SK-N-SH (cell line): ENCODE measurements around the gene CDH23. TPM values are rescaled to one million over a fixed set of nuclear protein-coding genes. Genes with fewer than 3 reads are reported as not detected.

Experiments used
- CTCF ChIA-PET: fragments of 300-600, 350-600 bp; formaldehyde crosslinking; extraction: SDS; loops from one replicate; lab custom pipeline; 2021; lab: Yijun Ruan, JAX
- POLR2A ChIA-PET: fragments of 350-600 bp; sonication (Branson Sonifier 250); formaldehyde crosslinking; extraction: SDS; loops from one replicate; lab custom pipeline; 2020; ENCODE audit warnings: antibody characterized with exemption, inconsistent platforms; lab: Yijun Ruan, JAX
- DNase-seq: peaks from one replicate; pipeline ENCODE4 v3.0.0; 2012
- H2AFZ ChIP-seq: fragments of 200-600 bp; sonication (generic); 2 replicates; pipeline ENCODE4 v1.8.1; 2016; ENCODE audit warnings: antibody characterized with exemption, mild to moderate bottlenecking, low read depth
- H3F3A ChIP-seq: fragments of 200-600 bp; sonication (generic); replicated peaks from 2 replicates; pipeline ENCODE3; 2016; ENCODE audit warnings: antibody characterized with exemption, mild to moderate bottlenecking; ENCODE audit not compliant: insufficient read depth
- H3K27ac ChIP-seq, 2 experiments: fragments of 200-500 bp in 1 of 2; fragments of 200-600 bp in 1 of 2; sonication (Bioruptor generic) in 1 of 2; sonication (generic), shearing (Covaris generic) in 1 of 2; 2 replicates each; pipeline versions ENCODE4 v1.5.1 to v1.6.1; 2014 to 2016; ENCODE audit warnings: low read depth in 2 of 2, inconsistent platforms in 1 of 2, low read length in 1 of 2, mild to moderate bottlenecking in 1 of 2, mixed read lengths in 1 of 2
- H3K27me3 ChIP-seq: fragments of 200-600 bp; sonication (generic), shearing (Covaris generic); 2 replicates; pipeline ENCODE4 v1.6.1; 2016; ENCODE audit warnings: mixed run types; ENCODE audit not compliant: insufficient read depth
- H3K36me3 ChIP-seq, 2 experiments: fragments of 200-500 bp in 1 of 2; fragments of 200-600 bp in 1 of 2; sonication (Bioruptor generic) in 1 of 2; sonication (generic) in 1 of 2; replicated peaks in 1 of 2; 2 replicates each; pipeline versions ENCODE3 to v1.5.1; 2014 to 2016; ENCODE audit warnings: low read length in 1 of 2, mild to moderate bottlenecking in 1 of 2; ENCODE audit not compliant: insufficient read depth in 2 of 2, control insufficient read depth in 1 of 2
- H3K4me1 ChIP-seq, 2 experiments: fragments of 200-500 bp in 1 of 2; fragments of 200-600 bp in 1 of 2; sonication (Bioruptor generic) in 1 of 2; sonication (generic), shearing (Covaris generic) in 1 of 2; 2 replicates each; pipeline versions ENCODE4 v1.5.1 to v1.6.1; 2014 to 2016; ENCODE audit warnings: low read depth in 1 of 2, low read length in 1 of 2, mixed run types in 1 of 2; ENCODE audit not compliant: insufficient read depth in 2 of 2, control insufficient read depth in 1 of 2
- H3K4me2 ChIP-seq: fragments of 200-600 bp; sonication (generic), shearing (Covaris generic); 2 replicates; pipeline ENCODE4 v1.6.1; 2017; ENCODE audit warnings: mixed run types
- H3K4me3 ChIP-seq, 2 experiments: fragments of 200-500 bp in 1 of 2; fragments of 200-600 bp in 1 of 2; sonication (Bioruptor generic) in 1 of 2; sonication (generic), shearing (Covaris generic) in 1 of 2; 2 replicates each; pipeline versions ENCODE4 v1.5.1 to v1.8.1; 2014 to 2016; ENCODE audit warnings: low read depth in 2 of 2, inconsistent platforms in 1 of 2, low read length in 1 of 2, mild to moderate bottlenecking in 1 of 2, mixed read lengths in 1 of 2, moderate library complexity in 1 of 2
- H3K79me2 ChIP-seq: fragments of 200-600 bp; sonication (generic); 2 replicates; pipeline ENCODE4 v1.8.1; 2017; ENCODE audit warnings: mild to moderate bottlenecking; ENCODE audit not compliant: insufficient read depth
- H3K9ac ChIP-seq: fragments of 200-600 bp; sonication (generic); 2 replicates; pipeline ENCODE4 v1.6.1; 2017; ENCODE audit warnings: mixed run types
- H3K9me2 ChIP-seq: fragments of 200-600 bp; sonication (generic); 2 replicates; pipeline ENCODE4 v1.6.1; 2017; ENCODE audit warnings: mixed run types
- H3K9me3 ChIP-seq: fragments of 200-600 bp; sonication (generic); 2 replicates; pipeline ENCODE4 v1.6.1; 2017; ENCODE audit warnings: mixed run types, mild to moderate bottlenecking, moderate library complexity
- H4K20me1 ChIP-seq: fragments of 200-600 bp; sonication (generic); 2 replicates; pipeline ENCODE4 v1.6.1; 2017; ENCODE audit warnings: mild to moderate bottlenecking, mixed run types; ENCODE audit not compliant: insufficient read depth
- ELF1 ChIP-seq: IDR thresholded peaks from 2 replicates; pipeline ENCODE4 v1.4.0; 2012
- EP300 ChIP-seq, 2 experiments: IDR thresholded peaks; 2 replicates each; pipeline versions ENCODE4 v1.4.0 to v1.6.1; 2012; ENCODE audit warnings: borderline replicate concordance in 1 of 2, low read depth in 1 of 2, low read length in 1 of 2
- FOXJ3 ChIP-seq: sonication (generic); formaldehyde crosslinking; IDR thresholded peaks from 2 replicates; pipeline ENCODE4 v1.5.1; 2020; ENCODE audit warnings: mild to moderate bottlenecking, missing genetic modification reagents
- GABPA ChIP-seq: IDR thresholded peaks from 2 replicates; pipeline ENCODE4 v1.4.0; 2012; ENCODE audit warnings: low read depth, mild to moderate bottlenecking
- JUND ChIP-seq: IDR thresholded peaks from 2 replicates; pipeline ENCODE4 v1.4.0; 2012
- MEF2A ChIP-seq: IDR thresholded peaks from 2 replicates; pipeline ENCODE4 v1.4.0; 2012; ENCODE audit warnings: low read depth, borderline replicate concordance
- MXI1 ChIP-seq: IDR thresholded peaks from 2 replicates; pipeline ENCODE4 v1.6.1; 2012; ENCODE audit warnings: mild to moderate bottlenecking, low read depth, low read length, improper control_type of control experiment
- POLR2AphosphoS5 ChIP-seq: IDR thresholded peaks from 2 replicates; pipeline ENCODE4 v1.6.1; 2012; ENCODE audit warnings: low read depth, low read length
- RFX5 ChIP-seq: IDR thresholded peaks from 2 replicates; pipeline ENCODE4 v1.6.1; 2012; ENCODE audit warnings: mild to moderate bottlenecking, improper control_type of control experiment, low read length
- SMC3 ChIP-seq: IDR thresholded peaks from 2 replicates; pipeline ENCODE4 v1.6.1; 2012; ENCODE audit warnings: low read depth, low read length, improper control_type of control experiment
- YY1 ChIP-seq: IDR thresholded peaks from 2 replicates; pipeline ENCODE4 v1.4.0; 2012; ENCODE audit warnings: low read depth, mild to moderate bottlenecking
- WGBS: methylation state at CpG from one replicate; pipeline ENCODE4 v1.1.6; 2017; ENCODE audit warnings: low lambda C conversion rate; 5-methylcytosine and 5-hydroxymethylcytosine counted together
- polyA plus RNA-seq, 3 experiments: library from polyadenylated mRNA; depleted of rRNA; stranded (reverse); fragments of >200 nt; gene quantifications; 2 replicates each; pipeline ENCODE4 v1.2.3, GENCODE V29; 2012
- TF ChIP-seq, protein P1 (sequence below): IDR thresholded peaks from 2 replicates; pipeline ENCODE4 v1.6.1; 2012; ENCODE audit warnings: mild to moderate bottlenecking, low read depth, low read length, moderate library complexity
- TF ChIP-seq, protein P2 (sequence below): fragments of 150-350 bp; IDR thresholded peaks from 2 replicates; pipeline ENCODE4 v1.6.1; 2017; ENCODE audit warnings: antibody characterized with exemption, low read length, low read depth, borderline replicate concordance
- TF ChIP-seq, protein P3 (sequence below): fragments of 200-600 bp; sonication (generic); IDR thresholded peaks from 2 replicates; pipeline ENCODE4 v1.6.1; 2017; ENCODE audit warnings: antibody characterized with exemption, mild to moderate bottlenecking, moderate library complexity
- TF ChIP-seq, protein P4 (sequence below): IDR thresholded peaks from 2 replicates; pipeline ENCODE4 v1.4.0; 2012; ENCODE audit warnings: low read depth

CDH23 gene
- polyA plus RNA-seq, 1 of the 3 experiments (the other 2 are of a cell fraction): 0.03 TPM

DNA sequence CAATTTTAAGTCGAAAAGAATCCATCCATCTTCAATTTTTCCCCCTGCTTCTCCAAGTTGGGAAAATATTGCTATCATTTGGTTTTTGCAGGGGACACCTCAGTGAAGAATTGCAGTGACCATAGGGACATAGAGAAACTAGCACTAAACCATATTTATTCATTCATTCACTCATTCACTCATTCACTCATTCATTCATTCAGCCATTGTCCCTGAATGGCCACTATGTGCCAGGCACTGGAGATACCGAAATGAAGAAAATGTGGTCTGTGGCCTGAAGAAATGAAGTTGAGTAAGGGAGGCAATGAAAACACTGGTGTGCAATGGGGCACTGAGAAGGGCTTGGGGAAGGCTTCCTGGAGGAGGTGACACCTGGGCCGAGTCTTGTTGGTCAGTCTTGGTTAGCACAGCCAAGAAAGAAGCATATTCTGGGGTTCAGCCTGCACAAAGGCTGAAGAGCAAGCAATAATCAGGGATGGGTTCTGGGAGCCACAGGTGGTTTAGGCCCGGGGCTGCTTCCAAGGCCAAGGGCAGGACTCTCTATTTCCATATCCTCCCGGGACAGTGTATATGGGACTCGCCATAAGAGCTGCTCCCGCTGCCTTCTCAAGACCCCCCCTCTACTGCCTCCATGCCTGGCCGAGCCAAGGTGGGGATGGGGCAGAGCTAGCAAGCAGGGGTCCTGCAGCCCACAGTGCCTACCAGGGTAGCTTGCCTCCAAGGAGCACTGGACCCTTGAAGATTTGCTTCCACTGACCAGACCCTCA, 348.4 kb downstream of the CDH23 start (continued):
- TF ChIP-seq, protein P1, sequence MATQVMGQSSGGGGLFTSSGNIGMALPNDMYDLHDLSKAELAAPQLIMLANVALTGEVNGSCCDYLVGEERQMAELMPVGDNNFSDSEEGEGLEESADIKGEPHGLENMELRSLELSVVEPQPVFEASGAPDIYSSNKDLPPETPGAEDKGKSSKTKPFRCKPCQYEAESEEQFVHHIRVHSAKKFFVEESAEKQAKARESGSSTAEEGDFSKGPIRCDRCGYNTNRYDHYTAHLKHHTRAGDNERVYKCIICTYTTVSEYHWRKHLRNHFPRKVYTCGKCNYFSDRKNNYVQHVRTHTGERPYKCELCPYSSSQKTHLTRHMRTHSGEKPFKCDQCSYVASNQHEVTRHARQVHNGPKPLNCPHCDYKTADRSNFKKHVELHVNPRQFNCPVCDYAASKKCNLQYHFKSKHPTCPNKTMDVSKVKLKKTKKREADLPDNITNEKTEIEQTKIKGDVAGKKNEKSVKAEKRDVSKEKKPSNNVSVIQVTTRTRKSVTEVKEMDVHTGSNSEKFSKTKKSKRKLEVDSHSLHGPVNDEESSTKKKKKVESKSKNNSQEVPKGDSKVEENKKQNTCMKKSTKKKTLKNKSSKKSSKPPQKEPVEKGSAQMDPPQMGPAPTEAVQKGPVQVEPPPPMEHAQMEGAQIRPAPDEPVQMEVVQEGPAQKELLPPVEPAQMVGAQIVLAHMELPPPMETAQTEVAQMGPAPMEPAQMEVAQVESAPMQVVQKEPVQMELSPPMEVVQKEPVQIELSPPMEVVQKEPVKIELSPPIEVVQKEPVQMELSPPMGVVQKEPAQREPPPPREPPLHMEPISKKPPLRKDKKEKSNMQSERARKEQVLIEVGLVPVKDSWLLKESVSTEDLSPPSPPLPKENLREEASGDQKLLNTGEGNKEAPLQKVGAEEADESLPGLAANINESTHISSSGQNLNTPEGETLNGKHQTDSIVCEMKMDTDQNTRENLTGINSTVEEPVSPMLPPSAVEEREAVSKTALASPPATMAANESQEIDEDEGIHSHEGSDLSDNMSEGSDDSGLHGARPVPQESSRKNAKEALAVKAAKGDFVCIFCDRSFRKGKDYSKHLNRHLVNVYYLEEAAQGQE: no peak
- TF ChIP-seq RFX5 (no peak), SMC3 (no peak), FOXJ3 (CRISPR knock-in tag) (no peak), GABPA (no peak), EP300 (IDR thresholded peaks at IDR 0.05; ENCODE audit: borderline replicate concordance in 1 of 2, low read depth in 1 of 2, low read length in 1 of 2) (no peak), POLR2AphosphoS5 (no peak), MEF2A (no peak)
- TF ChIP-seq, protein P2, sequence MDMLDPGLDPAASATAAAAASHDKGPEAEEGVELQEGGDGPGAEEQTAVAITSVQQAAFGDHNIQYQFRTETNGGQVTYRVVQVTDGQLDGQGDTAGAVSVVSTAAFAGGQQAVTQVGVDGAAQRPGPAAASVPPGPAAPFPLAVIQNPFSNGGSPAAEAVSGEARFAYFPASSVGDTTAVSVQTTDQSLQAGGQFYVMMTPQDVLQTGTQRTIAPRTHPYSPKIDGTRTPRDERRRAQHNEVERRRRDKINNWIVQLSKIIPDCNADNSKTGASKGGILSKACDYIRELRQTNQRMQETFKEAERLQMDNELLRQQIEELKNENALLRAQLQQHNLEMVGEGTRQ: no peak
- TF ChIP-seq, all 33 proteins: peak for 0

DNA sequence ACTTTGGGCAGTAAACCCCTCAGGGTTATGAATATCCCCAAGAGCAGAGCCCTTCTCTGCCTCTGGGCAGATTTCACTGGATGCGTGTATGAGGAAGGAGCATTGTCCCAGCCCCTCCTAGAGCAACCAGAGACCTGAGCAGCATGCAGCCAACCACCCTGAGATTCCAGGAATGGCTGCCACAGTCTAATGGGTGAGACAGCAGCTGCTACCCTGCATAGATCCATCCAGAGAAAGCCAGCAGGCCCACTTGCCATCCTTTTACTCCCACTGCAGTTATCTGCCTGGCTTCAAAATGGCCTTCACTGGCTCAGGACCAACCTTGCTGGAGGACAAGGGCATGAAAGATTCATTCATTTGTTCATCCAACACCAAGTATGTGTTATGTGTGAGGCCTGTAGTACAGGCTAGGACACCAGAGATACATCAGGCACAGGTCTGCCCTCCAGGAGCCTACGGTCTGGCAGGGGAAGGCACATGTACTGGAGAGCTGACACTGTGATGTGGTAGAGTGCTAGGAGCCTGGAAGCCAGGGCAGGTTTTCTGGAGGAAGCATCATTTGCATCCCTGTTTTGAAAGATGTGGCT, 349.0 kb downstream of the CDH23 start:
- no peaks in the 10 kb centered on the region for H3K27me3 ChIP-seq
- ChIA-PET POLR2A (no interaction called here), CTCF (interaction anchor here (0.6 to 1.7 kb wide), 7 partner anchors 9 to 1998 kb away, joined by 3 to 8 read pairs (median 3); partner anchors contain the start of gene VSIR)
- H4K20me1 ChIP-seq: no peaks in the 10 kb centered on the region
- no peak overlapping the region for H3K9ac ChIP-seq
- H3K4me2 ChIP-seq: no peak overlapping the region
- peaks cover 0 to 20% of the 10 kb centered on the region in 2 experiments; a peak in 1 of 4 replicates for H3K4me1 ChIP-seq
- no peak overlapping the region for H3K27ac ChIP-seq
- H3K9me3 ChIP-seq: no peaks in the 10 kb centered on the region
- H3F3A ChIP-seq: no peaks in the 10 kb centered on the region
- H3K9me2 ChIP-seq: no peaks in the 10 kb centered on the region
- H3K4me3 ChIP-seq: no peak overlapping the region
- 74% methylated on average over 2 of the region's 2 CpGs for WGBS
- DNase-seq: no peak
- no peaks in the 10 kb centered on the region for H3K79me2 ChIP-seq
- H3K36me3 ChIP-seq: no peaks in the 10 kb centered on the region
- no peak overlapping the region for H2AFZ ChIP-seq
- TF ChIP-seq ELF1 (no peak), JUND (no peak), MXI1 (no peak), GABPA (no peak), YY1 (no peak), EP300 (IDR thresholded peaks at IDR 0.05; ENCODE audit: borderline replicate concordance in 1 of 2, low read depth in 1 of 2, low read length in 1 of 2) (no peak), SMC3 (no peak)
- TF ChIP-seq, protein P3, sequence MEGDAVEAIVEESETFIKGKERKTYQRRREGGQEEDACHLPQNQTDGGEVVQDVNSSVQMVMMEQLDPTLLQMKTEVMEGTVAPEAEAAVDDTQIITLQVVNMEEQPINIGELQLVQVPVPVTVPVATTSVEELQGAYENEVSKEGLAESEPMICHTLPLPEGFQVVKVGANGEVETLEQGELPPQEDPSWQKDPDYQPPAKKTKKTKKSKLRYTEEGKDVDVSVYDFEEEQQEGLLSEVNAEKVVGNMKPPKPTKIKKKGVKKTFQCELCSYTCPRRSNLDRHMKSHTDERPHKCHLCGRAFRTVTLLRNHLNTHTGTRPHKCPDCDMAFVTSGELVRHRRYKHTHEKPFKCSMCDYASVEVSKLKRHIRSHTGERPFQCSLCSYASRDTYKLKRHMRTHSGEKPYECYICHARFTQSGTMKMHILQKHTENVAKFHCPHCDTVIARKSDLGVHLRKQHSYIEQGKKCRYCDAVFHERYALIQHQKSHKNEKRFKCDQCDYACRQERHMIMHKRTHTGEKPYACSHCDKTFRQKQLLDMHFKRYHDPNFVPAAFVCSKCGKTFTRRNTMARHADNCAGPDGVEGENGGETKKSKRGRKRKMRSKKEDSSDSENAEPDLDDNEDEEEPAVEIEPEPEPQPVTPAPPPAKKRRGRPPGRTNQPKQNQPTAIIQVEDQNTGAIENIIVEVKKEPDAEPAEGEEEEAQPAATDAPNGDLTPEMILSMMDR: no peak
- TF ChIP-seq, protein P4, sequence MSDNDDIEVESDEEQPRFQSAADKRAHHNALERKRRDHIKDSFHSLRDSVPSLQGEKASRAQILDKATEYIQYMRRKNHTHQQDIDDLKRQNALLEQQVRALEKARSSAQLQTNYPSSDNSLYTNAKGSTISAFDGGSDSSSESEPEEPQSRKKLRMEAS: no peak
- TF ChIP-seq, protein P1: no peak
- TF ChIP-seq, all 33 proteins: peak for 0
